T-helper 1 cell treated with Interleukin-12 subunit alpha and Interleukin-12 subunit beta and Interleukin-4 antibody, amounts not matched to agents 30 μg/mL and 1 μg/mL, for 36 hours (primary cell): ENCODE results near the gene MED12.

Source experiments
- H3K27ac Mint-ChIP-seq: one replicate; pipeline ENCODE4 v1.8.0; 2021; ENCODE audit warnings: mild to moderate bottlenecking, mixed read lengths
- H3K27me3 Mint-ChIP-seq: one replicate; pipeline ENCODE4 v1.8.0; 2021; ENCODE audit warnings: low read depth, mixed read lengths
- H3K36me3 Mint-ChIP-seq: one replicate; pipeline ENCODE4 v1.8.0; 2021; ENCODE audit warnings: low read depth, mixed read lengths
- H3K4me1 Mint-ChIP-seq: one replicate; pipeline ENCODE4 v1.8.0; 2021; ENCODE audit warnings: low read depth, mixed read lengths
- H3K4me3 Mint-ChIP-seq: one replicate; pipeline ENCODE4 v1.8.0; 2021; ENCODE audit warnings: mild to moderate bottlenecking, moderate library complexity, mixed read lengths
- H3K9me3 Mint-ChIP-seq: one replicate; pipeline ENCODE4 v1.8.0; 2021; ENCODE audit warnings: mixed read lengths

Gene MED12

DNA sequence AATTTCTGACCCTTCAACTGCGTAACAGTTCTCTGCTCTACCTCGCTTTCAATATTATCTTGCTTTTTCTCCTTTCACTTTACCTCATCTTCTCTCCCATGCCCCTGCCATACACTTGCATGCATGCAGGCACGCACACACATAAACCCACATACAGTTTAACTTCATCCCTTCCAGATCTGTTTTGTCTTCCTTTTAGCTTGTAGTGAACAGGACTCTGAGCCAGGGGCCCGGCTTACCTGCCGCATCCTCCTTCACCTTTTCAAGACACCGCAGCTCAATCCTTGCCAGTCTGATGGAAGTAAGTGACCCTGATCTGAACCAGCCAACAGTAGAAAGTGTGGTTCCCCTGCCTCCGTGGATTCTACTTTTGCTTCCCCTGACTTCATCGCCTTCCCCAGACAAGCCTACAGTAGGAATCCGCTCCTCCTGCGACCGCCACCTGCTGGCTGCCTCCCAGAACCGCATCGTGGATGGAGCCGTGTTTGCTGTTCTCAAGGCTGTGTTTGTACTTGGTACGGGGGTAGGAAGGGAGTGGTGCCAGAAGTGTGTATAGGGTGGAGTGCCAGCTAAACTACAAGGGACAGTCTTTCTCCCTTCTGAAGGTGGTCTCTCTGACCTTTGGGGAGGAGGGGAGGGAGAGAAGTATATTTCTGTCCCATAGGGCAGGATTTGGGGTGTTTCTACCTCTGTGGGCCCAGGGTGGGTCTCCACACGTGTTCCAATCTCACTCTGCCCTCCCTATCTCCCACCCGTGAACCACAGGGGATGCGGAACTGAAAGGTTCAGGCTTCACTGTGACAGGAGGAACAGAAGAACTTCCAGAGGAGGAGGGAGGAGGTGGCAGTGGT, 10.7 kb downstream of the MED12 start:
- Mint-ChIP-seq H3K36me3 (peaks cover 44% of the 10 kb centered on the region), H3K27ac (peak overlapping the region; percentile 79), H3K4me1 (peaks cover 20% of the 10 kb centered on the region), H3K27me3 (no peaks in the 10 kb centered on the region), H3K4me3 (peak overlapping the region; percentile 39), H3K9me3 (no peaks in the 10 kb centered on the region)

DNA sequence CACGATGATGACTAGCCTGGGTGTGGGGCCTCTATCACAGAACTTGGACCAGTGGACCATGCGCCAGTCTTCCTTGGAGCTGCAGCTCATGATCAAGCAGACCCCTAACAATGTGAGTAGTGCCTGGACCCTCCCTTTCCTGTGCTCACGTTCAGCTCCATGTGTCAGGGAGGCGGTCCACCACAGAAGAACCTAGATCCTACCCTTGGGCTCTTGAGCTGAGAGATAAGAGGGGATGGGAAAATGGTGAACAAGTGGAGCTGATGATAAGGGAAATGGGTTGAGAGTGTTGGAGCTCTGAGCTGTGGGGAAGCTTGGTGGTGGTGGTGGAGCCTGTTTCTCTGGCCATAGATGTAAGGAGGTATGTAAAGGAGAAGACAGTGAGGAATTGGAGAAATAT, 13.1 kb downstream of the MED12 start:
- Mint-ChIP-seq H3K27ac (no peak overlapping the region), H3K27me3 (no peaks in the 10 kb centered on the region), H3K4me1 (peaks cover 24% of the 10 kb centered on the region), H3K36me3 (peaks cover 55% of the 10 kb centered on the region), H3K9me3 (no peaks in the 10 kb centered on the region), H3K4me3 (no peak overlapping the region)

DNA sequence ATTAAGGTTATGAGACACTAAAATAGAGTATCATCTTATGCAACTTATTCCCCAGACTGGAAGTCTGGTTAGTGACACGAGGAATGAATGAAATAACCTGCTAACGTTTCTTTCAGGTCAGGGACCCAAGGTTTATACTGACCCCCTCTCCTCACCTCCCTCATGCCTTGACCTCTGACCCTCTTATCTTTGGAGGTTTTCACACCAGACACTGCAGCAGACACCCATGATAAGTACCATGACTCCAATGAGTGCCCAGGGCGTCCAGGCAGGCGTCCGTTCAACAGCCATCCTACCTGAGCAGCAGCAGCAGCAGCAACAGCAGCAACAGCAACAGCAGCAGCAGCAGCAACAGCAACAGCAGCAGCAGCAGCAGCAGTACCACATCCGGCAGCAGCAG, 22.0 kb downstream of the MED12 start:
- no peak overlapping the region for H3K27ac Mint-ChIP-seq
- no peaks in the 10 kb centered on the region for H3K27me3 Mint-ChIP-seq
- H3K36me3 Mint-ChIP-seq: peaks cover 33% of the 10 kb centered on the region
- peaks cover 5% of the 10 kb centered on the region for H3K4me1 Mint-ChIP-seq
- H3K9me3 Mint-ChIP-seq: no peaks in the 10 kb centered on the region
- H3K4me3 Mint-ChIP-seq: no peak overlapping the region

DNA sequence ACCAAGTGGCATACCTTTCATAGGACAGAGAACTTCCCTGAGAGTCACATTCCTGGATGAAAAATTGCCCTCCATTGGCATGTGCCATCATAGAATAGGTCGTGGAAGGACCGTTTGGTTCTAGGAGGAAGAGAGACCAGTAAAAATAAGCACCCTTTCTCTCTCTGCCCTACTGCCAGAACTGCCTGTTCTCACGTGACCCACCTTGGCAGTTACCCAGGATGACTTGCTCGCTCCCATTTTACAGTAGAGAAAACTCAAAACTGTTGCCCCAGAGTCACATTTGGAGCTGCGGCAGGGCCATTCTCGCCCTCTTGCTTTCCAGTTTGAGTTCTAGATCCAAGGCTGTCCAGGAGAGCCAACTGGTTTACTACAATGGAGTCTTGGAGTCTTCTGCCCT, 25.1 kb downstream of the MED12 start:
- Mint-ChIP-seq H3K36me3 (peaks cover 11% of the 10 kb centered on the region), H3K4me3 (no peak overlapping the region), H3K27me3 (no peaks in the 10 kb centered on the region), H3K4me1 (peaks cover 9% of the 10 kb centered on the region), H3K9me3 (no peaks in the 10 kb centered on the region), H3K27ac (no peak overlapping the region)

DNA sequence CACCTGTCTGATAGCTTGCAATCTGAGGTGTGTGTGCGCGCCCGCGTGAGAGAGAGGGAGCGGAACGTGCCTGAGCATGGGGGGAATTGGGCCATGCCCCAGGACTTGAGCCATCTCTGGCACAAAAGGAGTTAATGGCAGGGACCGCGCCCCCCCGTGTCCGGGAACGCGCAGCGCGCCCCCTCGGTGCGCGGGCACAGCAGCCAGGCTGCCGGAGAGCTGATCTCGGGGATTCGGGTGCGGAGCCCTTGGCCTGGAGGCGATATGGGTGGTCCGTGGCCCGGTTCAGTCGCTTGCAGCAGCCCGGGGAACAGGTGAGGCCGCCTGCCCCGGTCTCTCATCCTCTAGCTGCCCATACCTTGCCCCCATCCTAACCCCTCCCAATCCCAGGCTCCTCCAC, 26.3 kb downstream of the MED12 start, which contains the start of gene NLGN3:
Gene NLGN3, plus strand, starts transcription at position 191 of the 400 bp plus-strand sequence. CDS start 2,909 bp downstream, outside the sequence.
- Mint-ChIP-seq H3K9me3 (no peaks in the 10 kb centered on the region), H3K4me3 (no peak within 1 kb of the TSS), H3K27me3 (no peaks in the 10 kb centered on the region), H3K36me3 (peaks cover 4% of the 10 kb centered on the region), H3K4me1 (peaks cover 9% of the 10 kb centered on the region), H3K27ac (peak within 1 kb of the TSS; percentile 31)

DNA sequence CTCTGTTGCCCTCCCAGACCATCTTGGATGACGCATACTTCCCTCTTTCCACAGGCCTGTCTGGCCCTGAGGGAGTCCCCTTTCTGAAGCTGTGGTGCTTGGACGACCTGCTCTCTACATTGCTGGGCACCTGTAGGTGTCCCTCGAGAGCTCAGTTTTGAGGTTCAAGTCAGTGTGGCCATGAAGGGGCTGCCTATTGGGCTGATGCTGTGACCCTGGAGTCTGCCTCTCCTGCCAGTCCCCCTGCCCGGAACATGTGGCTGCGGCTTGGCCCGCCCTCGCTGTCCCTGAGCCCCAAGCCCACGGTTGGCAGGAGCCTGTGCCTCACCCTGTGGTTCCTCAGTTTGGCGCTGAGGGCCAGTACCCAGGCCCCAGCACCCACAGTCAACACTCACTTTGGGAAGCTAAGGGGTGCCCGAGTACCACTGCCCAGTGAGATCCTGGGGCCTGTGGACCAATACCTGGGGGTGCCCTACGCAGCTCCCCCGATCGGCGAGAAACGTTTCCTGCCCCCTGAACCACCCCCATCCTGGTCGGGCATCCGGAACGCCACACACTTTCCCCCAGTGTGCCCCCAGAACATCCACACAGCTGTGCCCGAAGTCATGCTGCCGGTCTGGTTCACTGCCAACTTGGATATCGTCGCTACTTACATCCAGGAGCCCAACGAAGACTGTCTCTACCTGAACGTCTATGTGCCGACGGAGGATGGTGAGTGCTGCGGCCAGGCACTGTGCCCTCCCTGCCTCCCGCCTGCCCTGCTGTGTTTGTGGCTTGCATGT, 29.3 kb downstream of the MED12 start:
- peaks cover 7% of the 10 kb centered on the region for H3K4me1 Mint-ChIP-seq
- H3K9me3 Mint-ChIP-seq: no peaks in the 10 kb centered on the region
- H3K4me3 Mint-ChIP-seq: no peak overlapping the region
- no peak overlapping the region for H3K27ac Mint-ChIP-seq
- no peaks in the 10 kb centered on the region for H3K27me3 Mint-ChIP-seq
- H3K36me3 Mint-ChIP-seq: peaks cover 1% of the 10 kb centered on the region

DNA sequence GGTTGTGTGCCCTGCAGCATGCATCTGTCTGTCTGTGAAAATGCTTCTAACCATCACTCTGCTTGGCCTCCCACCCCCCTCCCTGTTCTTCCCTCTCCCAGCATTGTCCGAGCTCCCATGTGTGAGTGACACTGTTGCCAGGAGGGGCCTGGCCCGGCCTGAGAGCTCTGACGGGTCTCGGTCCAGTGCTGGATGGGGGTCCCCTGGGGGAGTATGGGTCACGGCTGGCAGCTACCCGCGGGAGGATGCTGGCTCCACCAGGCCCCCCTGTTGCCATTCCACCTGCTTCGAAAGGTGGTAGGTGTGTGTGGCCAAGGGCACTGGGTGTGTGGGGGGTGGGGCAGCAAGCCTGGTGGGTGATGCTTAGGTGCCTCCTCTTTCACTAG, 29.9 kb downstream of the MED12 start:
- Mint-ChIP-seq H3K4me1 (peaks cover 7% of the 10 kb centered on the region), H3K4me3 (no peak overlapping the region), H3K36me3 (peaks cover 2% of the 10 kb centered on the region), H3K27ac (no peak overlapping the region), H3K9me3 (no peaks in the 10 kb centered on the region), H3K27me3 (no peaks in the 10 kb centered on the region)

DNA sequence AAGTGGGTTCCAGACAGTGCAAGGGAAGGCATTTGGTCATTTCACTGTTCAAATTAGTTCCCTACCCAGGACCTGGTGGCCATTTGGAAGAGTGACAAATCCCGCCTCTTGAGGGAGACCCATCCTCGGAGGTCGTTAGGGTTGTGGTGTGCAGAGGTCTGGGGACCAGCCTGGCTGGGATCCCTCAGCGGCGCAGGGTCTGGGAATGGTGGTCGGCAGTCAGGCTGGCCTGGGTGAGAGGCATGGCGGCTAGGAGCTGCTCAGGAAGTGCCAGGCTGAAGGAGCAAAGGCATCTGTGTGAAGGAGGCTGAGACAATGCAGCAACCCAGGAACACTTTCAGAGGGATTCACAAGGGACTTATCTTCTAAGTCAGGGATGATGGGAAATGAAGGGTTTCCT, 33.0 kb downstream of the MED12 start:
- peaks cover 2% of the 10 kb centered on the region for H3K4me1 Mint-ChIP-seq
- no peak overlapping the region for H3K4me3 Mint-ChIP-seq
- H3K9me3 Mint-ChIP-seq: no peaks in the 10 kb centered on the region
- peaks cover 10% of the 10 kb centered on the region for H3K36me3 Mint-ChIP-seq
- no peaks in the 10 kb centered on the region for H3K27me3 Mint-ChIP-seq
- H3K27ac Mint-ChIP-seq: no peak overlapping the region

DNA sequence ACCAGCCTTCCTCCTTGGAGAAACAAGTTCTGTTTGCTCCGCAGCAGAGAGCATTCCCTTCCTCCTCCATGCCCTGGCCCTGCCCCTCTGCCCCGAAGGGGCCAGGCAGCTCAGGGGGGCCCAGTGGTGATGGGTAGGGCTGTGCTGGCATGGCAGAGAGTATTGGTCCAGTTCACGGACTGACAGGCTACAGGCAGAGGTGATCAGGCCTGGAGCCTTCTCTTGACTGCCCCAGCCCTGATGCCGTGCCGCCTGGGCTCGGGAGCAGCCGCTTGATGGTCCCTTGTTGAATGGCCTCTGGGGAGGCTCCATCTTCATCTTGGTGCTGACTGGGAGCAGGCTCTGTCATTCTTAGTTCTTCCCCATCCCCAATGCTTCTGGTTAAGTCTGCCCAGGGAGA, 35.8 kb downstream of the MED12 start:
- Mint-ChIP-seq H3K27me3 (no peaks in the 10 kb centered on the region), H3K27ac (no peak overlapping the region), H3K4me1 (peaks cover 2% of the 10 kb centered on the region), H3K36me3 (peaks cover 17% of the 10 kb centered on the region), H3K4me3 (no peak overlapping the region), H3K9me3 (no peaks in the 10 kb centered on the region)

DNA sequence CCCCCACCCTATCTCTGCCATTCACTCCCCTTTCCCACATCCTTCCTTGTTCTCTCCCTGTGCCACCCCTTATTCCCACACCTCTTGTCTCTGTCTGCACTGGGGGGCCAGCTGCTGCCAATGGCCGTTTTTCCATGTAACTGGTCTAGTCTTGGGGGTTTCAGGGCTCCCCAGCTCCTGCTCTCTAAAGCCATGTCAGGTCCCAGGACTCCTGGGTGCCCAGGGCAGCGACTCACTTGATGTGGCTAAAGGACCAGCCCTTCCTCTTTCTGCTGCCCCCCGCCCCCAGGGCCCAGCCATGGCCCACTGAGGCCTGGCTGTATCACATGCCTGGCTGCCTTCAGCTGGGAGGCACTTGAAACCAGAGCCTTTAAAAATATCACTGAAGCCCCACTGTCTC, 36.2 kb downstream of the MED12 start:
- H3K36me3 Mint-ChIP-seq: peaks cover 20% of the 10 kb centered on the region
- peaks cover 5% of the 10 kb centered on the region for H3K4me1 Mint-ChIP-seq
- H3K27ac Mint-ChIP-seq: no peak overlapping the region
- no peaks in the 10 kb centered on the region for H3K9me3 Mint-ChIP-seq
- H3K4me3 Mint-ChIP-seq: no peak overlapping the region
- H3K27me3 Mint-ChIP-seq: no peaks in the 10 kb centered on the region

DNA sequence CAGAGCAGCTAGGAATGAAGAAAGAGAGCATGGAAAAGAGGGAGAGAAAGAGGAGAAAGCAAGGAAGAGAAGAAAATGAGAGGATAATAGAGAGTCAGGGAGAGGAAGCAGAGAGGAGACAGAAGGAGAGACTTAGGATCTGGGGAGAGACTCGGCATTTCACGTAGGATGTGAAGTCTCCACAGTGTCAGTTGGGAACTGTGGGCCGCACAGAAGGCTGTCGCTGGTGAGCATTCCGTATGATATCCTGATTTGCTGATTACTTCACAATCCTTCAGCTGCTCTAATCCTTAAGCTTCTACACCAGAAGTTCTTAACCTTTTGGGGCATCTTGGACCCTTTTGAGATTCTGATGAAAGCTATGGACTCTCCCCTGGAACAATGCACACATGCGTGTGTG, 40.2 kb downstream of the MED12 start:
- H3K36me3 Mint-ChIP-seq: peaks cover 20% of the 10 kb centered on the region
- no peak overlapping the region for H3K4me3 Mint-ChIP-seq
- no peaks in the 10 kb centered on the region for H3K27me3 Mint-ChIP-seq
- no peak overlapping the region for H3K27ac Mint-ChIP-seq
- H3K9me3 Mint-ChIP-seq: no peaks in the 10 kb centered on the region
- H3K4me1 Mint-ChIP-seq: peaks cover 5% of the 10 kb centered on the region

DNA sequence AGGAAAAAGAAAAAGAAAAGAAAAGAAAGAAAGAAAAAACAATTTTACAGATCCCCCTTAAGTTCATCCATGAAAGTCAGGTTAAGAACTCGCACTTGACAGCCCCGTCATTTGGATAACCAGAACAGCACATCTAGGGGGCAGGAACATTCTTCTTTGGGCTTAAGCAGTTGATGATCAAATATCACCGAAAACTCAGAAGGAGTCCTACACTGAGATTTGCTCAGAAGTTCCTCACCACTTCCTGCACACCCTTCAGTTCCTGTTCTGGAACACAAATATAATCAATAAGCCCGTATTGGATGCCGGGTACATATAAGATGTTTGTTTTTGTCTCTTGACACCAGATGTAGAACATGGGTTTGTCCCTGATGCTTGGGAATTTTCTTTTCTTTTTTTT, 40.9 kb downstream of the MED12 start:
- H3K36me3 Mint-ChIP-seq: peaks cover 20% of the 10 kb centered on the region
- no peaks in the 10 kb centered on the region for H3K27me3 Mint-ChIP-seq
- H3K27ac Mint-ChIP-seq: no peak overlapping the region
- peaks cover 5% of the 10 kb centered on the region for H3K4me1 Mint-ChIP-seq
- no peaks in the 10 kb centered on the region for H3K9me3 Mint-ChIP-seq
- H3K4me3 Mint-ChIP-seq: no peak overlapping the region

DNA sequence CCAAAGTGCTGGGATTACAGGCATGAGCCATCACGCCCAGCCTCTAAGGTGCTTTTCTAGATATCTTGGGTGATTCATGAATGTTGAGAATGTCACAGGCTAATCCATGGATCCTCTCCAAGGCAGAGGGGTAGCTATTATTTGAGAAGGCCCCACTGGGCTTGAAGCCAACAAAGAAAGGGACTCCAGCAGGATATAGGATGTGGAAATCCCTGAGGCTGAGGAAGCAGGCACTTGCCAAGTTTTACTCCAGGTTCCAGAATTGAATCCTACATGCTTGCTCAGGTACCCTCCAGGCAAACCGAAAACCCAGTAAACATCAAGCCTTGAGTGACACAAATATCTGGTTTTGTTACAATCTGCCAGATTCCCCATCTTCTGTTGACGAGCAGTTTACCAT, 42.1 kb downstream of the MED12 start:
- Mint-ChIP-seq H3K27ac (no peak overlapping the region), H3K9me3 (no peaks in the 10 kb centered on the region), H3K4me1 (peaks cover 5% of the 10 kb centered on the region), H3K36me3 (peaks cover 20% of the 10 kb centered on the region), H3K27me3 (no peaks in the 10 kb centered on the region), H3K4me3 (no peak overlapping the region)

DNA sequence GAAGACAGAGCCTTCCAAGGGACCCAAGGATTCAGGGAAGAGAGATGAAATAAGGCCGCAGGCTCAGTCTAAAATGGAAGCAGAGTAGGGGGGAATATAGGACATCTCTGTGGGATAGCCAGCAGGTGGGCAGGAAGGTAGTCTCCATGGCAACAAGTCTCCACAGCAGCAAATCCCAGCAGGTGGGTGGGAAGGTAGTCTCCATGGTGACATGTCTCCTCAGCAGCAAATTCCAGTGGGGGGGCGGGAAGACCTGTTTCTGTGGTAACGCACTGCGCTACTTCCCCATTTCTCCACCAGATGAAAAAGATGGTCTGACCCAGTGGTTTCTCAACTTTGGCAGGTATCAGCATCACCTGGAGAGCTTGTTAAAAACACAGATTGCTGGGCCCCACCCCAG, 44.6 kb downstream of the MED12 start:
- Mint-ChIP-seq H3K9me3 (no peaks in the 10 kb centered on the region), H3K36me3 (peaks cover 20% of the 10 kb centered on the region), H3K4me3 (no peak overlapping the region), H3K4me1 (peaks cover 5% of the 10 kb centered on the region), H3K27ac (no peak overlapping the region), H3K27me3 (no peaks in the 10 kb centered on the region)

DNA sequence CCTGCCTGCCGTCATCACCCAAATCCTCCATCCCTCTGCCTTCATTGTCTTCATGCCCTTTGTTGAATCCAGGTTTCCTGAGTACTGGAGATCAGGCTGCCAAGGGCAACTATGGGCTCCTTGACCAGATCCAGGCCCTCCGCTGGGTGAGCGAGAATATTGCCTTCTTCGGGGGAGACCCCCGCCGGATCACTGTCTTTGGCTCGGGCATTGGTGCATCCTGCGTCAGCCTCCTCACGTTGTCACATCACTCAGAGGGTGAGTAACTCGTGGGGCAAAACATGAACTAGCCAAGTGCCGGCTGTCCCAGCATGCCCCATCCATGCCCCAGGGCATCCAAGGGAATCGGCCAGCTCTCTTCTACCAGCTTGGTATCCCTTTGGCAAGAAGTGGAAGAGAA, 45.7 kb downstream of the MED12 start:
- peaks cover 4% of the 10 kb centered on the region for H3K4me1 Mint-ChIP-seq
- H3K27ac Mint-ChIP-seq: no peak overlapping the region
- H3K27me3 Mint-ChIP-seq: no peaks in the 10 kb centered on the region
- H3K4me3 Mint-ChIP-seq: no peak overlapping the region
- no peaks in the 10 kb centered on the region for H3K9me3 Mint-ChIP-seq
- H3K36me3 Mint-ChIP-seq: peaks cover 15% of the 10 kb centered on the region
